HG03025 (cell line): ENCODE measurements around the gene KRTCAP3.

Experiments
- ATAC-seq: cut with Tn5 transposase; IDR thresholded peaks from one replicate; pipeline ENCODE4 v1.9.1; 2021; ENCODE audit warnings: mild to moderate bottlenecking, moderate library complexity; ENCODE audit not compliant: unreplicated experiment, low FRiP score

The KRTCAP3 gene

GRCh38 chr2:27435628-27436027 lies 6.6 kb upstream of the KRTCAP3 start:
- no peak for ATAC-seq

GRCh38 chr2:27441226-27441926 lies 805 bp upstream of the KRTCAP3 start:
- no peak for ATAC-seq

- ATAC-seq = no peak
Measured at GRCh38 chr2:27442920-27443282, 720 bp downstream of the KRTCAP3 start.

GRCh38 chr2:27445155-27445554 lies 3.0 kb downstream of the KRTCAP3 start:
- ATAC-seq = no peak

GRCh38 chr2:27445615-27446014 lies 3.4 kb downstream of the KRTCAP3 start:
- no peak for ATAC-seq

GRCh38 chr2:27446057-27446456 lies 3.9 kb downstream of the KRTCAP3 start:
- no peak for ATAC-seq

GRCh38 chr2:27448381-27448780 lies 6.2 kb downstream of the KRTCAP3 start:
- ATAC-seq = no peak

GRCh38 chr2:27451095-27451494 lies 8.9 kb downstream of the KRTCAP3 start:
- no peak for ATAC-seq

GRCh38 chr2:27453968-27454367 lies 11.8 kb downstream of the KRTCAP3 start:
- no peak for ATAC-seq

- no peak for ATAC-seq
Measured at GRCh38 chr2:27461118-27461517, 18.9 kb downstream of the KRTCAP3 start.

GRCh38 chr2:27464443-27464842 lies 22.3 kb downstream of the KRTCAP3 start:
- no peak for ATAC-seq

GRCh38 chr2:27471961-27472360 lies 29.8 kb downstream of the KRTCAP3 start:
- ATAC-seq = no peak

GRCh38 chr2:27485496-27485895 lies 43.3 kb downstream of the KRTCAP3 start:
- ATAC-seq = no peak

GRCh38 chr2:27489118-27489497 lies 46.9 kb downstream of the KRTCAP3 start:
- ATAC-seq = no peak

GRCh38 chr2:27489498-27490397 lies 47.6 kb downstream of the KRTCAP3 start, which contains the start of gene IFT172:
Gene IFT172, minus strand, starts transcription at chr2:27489743. Its CDS starts 90 bp downstream, at chr2:27489653.
- peak; percentile 92 for ATAC-seq

- ATAC-seq = no peak
Measured at GRCh38 chr2:27492557-27492956, 50.4 kb downstream of the KRTCAP3 start.

- no peak for ATAC-seq
Measured at GRCh38 chr2:27493948-27494283, 51.7 kb downstream of the KRTCAP3 start.
